Measurements from ENCODE around the gene SLC25A53. TPM values are rescaled to one million over a fixed set of nuclear protein-coding genes. Genes with fewer than 3 reads are reported as not detected.
"Not testable (repeated sequence)": the region's sequence is repeated elsewhere in the genome, so short reads cannot be mapped to it uniquely, and the experiment has no call there.

The SLC25A53 gene
- total and polyA plus RNA-seq, 12 donors, result 3.6 to 51.0 (median 8.8) TPM

- peaks cover 6% of the 10 kb centered on the region for H3K27me3 ChIP-seq
- intact Hi-C loops (cut with DNase I), result no loop called here
- no peak overlapping the region for H3K4me3 ChIP-seq
- TF ChIP-seq CTCF (IDR thresholded peaks at IDR 0.05), result no peak
- TF ChIP-seq POLR2A (IDR thresholded peaks at IDR 0.05), result no peak
- no peak for DNase-seq
- H3K36me3 ChIP-seq (replicated peaks in 1 of 2), result no peaks in the 10 kb centered on the region
- H3K27ac ChIP-seq, result no peak overlapping the region
- no peaks in the 10 kb centered on the region for H3K9me3 ChIP-seq (replicated peaks in 1 of 3)
- WGBS, 4 donors, result 76 to 100% (median 76%) methylated on average over 1 to 4 of the region's 4 CpGs; no CpG with 5 or more reads in 1 of the 4 donors
- no peaks in the 10 kb centered on the region for H3K4me1 ChIP-seq (replicated peaks in 1 of 2)
These were observed 72.7 kb downstream of the SLC25A53 start for GRCh38 chrX:104084063-104084462.

GRCh38 chrX:104077854-104078253 is 79.0 kb downstream of the SLC25A53 start:
- WGBS, 4 donors, result no CpG with 5 or more reads among the region's 6 CpGs
- intact Hi-C loops (cut with DNase I); H3K4me1 ChIP-seq (replicated peaks in 1 of 2); H3K36me3 ChIP-seq (replicated peaks in 1 of 2); H3K27me3 ChIP-seq; DNase-seq; H3K27ac ChIP-seq; H3K4me3 ChIP-seq; H3K9me3 ChIP-seq (replicated peaks in 1 of 3): not testable (repeated sequence)

GRCh38 chrX:104075778-104076445 is 80.9 kb downstream of the SLC25A53 start, which contains the start of gene TMSB15C:
TMSB15C (minus strand) TSS chrX:104076236.
- H3K9me3 ChIP-seq (replicated peaks in 1 of 3); H3K36me3 ChIP-seq (replicated peaks in 1 of 2); H3K4me1 ChIP-seq (replicated peaks in 1 of 2); H3K27ac ChIP-seq; H3K4me3 ChIP-seq; DNase-seq; H3K27me3 ChIP-seq; intact Hi-C loops (cut with DNase I): not testable (repeated sequence)
- whole genome bisulfite sequencing, 4 donors, result no CpG with 5 or more reads among the region's 46 CpGs

GRCh38 chrX:104062636-104063035 is 94.2 kb downstream of the SLC25A53 start:
- DNase-seq; H3K9me3 ChIP-seq (replicated peaks in 1 of 3); H3K36me3 ChIP-seq (replicated peaks in 1 of 2); H3K27me3 ChIP-seq; intact Hi-C loops (cut with DNase I); H3K4me3 ChIP-seq; H3K27ac ChIP-seq; H3K4me1 ChIP-seq (replicated peaks in 1 of 2): not testable (repeated sequence)
- 83 to 93% methylated on average over 9 of the region's 18 CpGs; no CpG with 5 or more reads in 2 of the 4 donors for WGBS, 4 donors

- H3K9me3 ChIP-seq (replicated peaks in 1 of 3); intact Hi-C loops (cut with DNase I); H3K27ac ChIP-seq; H3K4me3 ChIP-seq; H3K36me3 ChIP-seq (replicated peaks in 1 of 2); DNase-seq; H3K4me1 ChIP-seq (replicated peaks in 1 of 2); H3K27me3 ChIP-seq: not testable (repeated sequence)
- no CpG with 5 or more reads among the region's 13 CpGs for WGBS, 4 donors
These were observed 101.9 kb downstream of the SLC25A53 start for GRCh38 chrX:104054956-104055355.

Other genes starting within 250 kb of the SLC25A53 start
- gene TMSB15B, start 194.4 kb downstream of the SLC25A53 start, total RNA-seq, result 10 to 100 TPM in 1 of 9 donors, 1 to 10 TPM in 3, under 1 TPM in 3, not detected in 2; 0.25 to 11.8 (median 1.2) TPM
- 1 to 10 TPM; 1.5 to 2.7 (median 1.5) TPM for gene TMSB15B, start 194.4 kb downstream of the SLC25A53 start, polyA plus RNA-seq
- gene H2BW1, start 143.3 kb downstream of the SLC25A53 start, total RNA-seq, result not detected
- not detected for gene H2BW1, start 143.3 kb downstream of the SLC25A53 start, polyA plus RNA-seq
- not detected for gene H2BW2, start 117.1 kb downstream of the SLC25A53 start, total RNA-seq
- not detected for gene H2BW2, start 117.1 kb downstream of the SLC25A53 start, polyA plus RNA-seq
- 1 to 10 TPM in 2 of 9 donors, under 1 TPM in 7; 0.29 to 6.8 (median 0.42) TPM for gene TMSB15C, start 80.8 kb downstream of the SLC25A53 start, total RNA-seq
- under 1 TPM; 0.30 to 0.90 (median 0.64) TPM for gene TMSB15C, start 80.8 kb downstream of the SLC25A53 start, polyA plus RNA-seq
- 1 to 10 TPM in 2 of 9 donors, under 1 TPM in 5, not detected in 2; 0.38 to 1.4 (median 0.78) TPM for gene ZCCHC18, start 44.5 kb downstream of the SLC25A53 start, total RNA-seq
- 1 to 10 TPM in 1 of 3 donors, under 1 TPM in 2; 0.74 to 1.6 (median 0.93) TPM for gene ZCCHC18, start 44.5 kb downstream of the SLC25A53 start, polyA plus RNA-seq
- gene FAM199X, start 9.4 kb upstream of the SLC25A53 start, total RNA-seq, result 10 to 100 TPM; 16.7 to 28.2 (median 21.1) TPM
- gene FAM199X, start 9.4 kb upstream of the SLC25A53 start, polyA plus RNA-seq, result 10 to 100 TPM in 2 of 3 donors, 1 to 10 TPM in 1; 8.6 to 23.6 (median 15.9) TPM
- not detected for gene ESX1, start 97.9 kb upstream of the SLC25A53 start, total RNA-seq
- not detected for gene ESX1, start 97.9 kb upstream of the SLC25A53 start, polyA plus RNA-seq